Loucy (cell line): ENCODE data around the gene RSF1.

Experiments used
- CTCF ChIP-seq: fragments of 200-600 bp; sonication (generic); conservative IDR thresholded peaks from 2 replicates; pipeline ENCODE4 v1.5.1; 2014; ENCODE audit warnings: mild to moderate bottlenecking, antibody characterized with exemption, low read length
- EZH2phosphoT487 ChIP-seq: fragments of 200-600 bp; IDR thresholded peaks from 2 replicates; pipeline ENCODE4 v1.6.1; 2018; ENCODE audit warnings: antibody characterized with exemption, mild to moderate bottlenecking, moderate library complexity, borderline replicate concordance

- no peak for TF ChIP-seq CTCF
- no peak for TF ChIP-seq EZH2phosphoT487
Measured at GRCh38 chr11:77866336-77866735, 45.8 kb upstream of the RSF1 start.
